IMR-90 (cell line): ENCODE measurements around the gene ATG101. TPM values are rescaled to one million over a fixed set of nuclear protein-coding genes. Genes with fewer than 3 reads are reported as not detected.

ENCODE experiments used
- ATAC-seq: fragments of 200-7000 bp; cut with Tn5 transposase; 2 replicates; pipeline ENCODE4 v1.9.1; 2020; ENCODE audit warnings: low read depth, mild to moderate bottlenecking, moderate library complexity
- BruUV-seq: library from RNA; stranded (reverse); fragments of 400-500 nt; replicated peaks from 2 replicates; lab custom pipeline; 2021; lab: Mats Ljungman, UMichigan
- CTCF ChIA-PET: fragments of 300-600 bp; formaldehyde crosslinking; extraction: SDS; loops from one replicate; lab custom pipeline; 2021; ENCODE audit warnings: antibody characterized with exemption; lab: Yijun Ruan, JAX
- POLR2A ChIA-PET: fragments of 300-600 bp; sonication (Branson Sonifier 250); formaldehyde crosslinking; loops from one replicate; lab custom pipeline; 2022; ENCODE audit warnings: antibody characterized with exemption; ENCODE audit not compliant: unreplicated experiment; lab: Charles Lee
- DNase-seq: peaks from one replicate; pipeline ENCODE4 v3.0.0; 2013
- H2AFZ ChIP-seq: replicated peaks from 2 replicates; pipeline ENCODE3; 2013; ENCODE audit warnings: low read length, mild to moderate bottlenecking; ENCODE audit not compliant: poor library complexity
- H2AK5ac ChIP-seq: 2 replicates; pipeline ENCODE4 v1.6.1; 2013; ENCODE audit warnings: low read depth, low read length, inconsistent platforms
- H2AK9ac ChIP-seq: replicated peaks from 2 replicates; pipeline ENCODE3; 2013; ENCODE audit warnings: mild to moderate bottlenecking, low read depth, low read length, moderate library complexity; ENCODE audit not compliant: poor library complexity
- H2BK120ac ChIP-seq: 2 replicates; pipeline ENCODE4 v1.6.1; 2013; ENCODE audit warnings: low read depth, low read length, inconsistent platforms
- H2BK15ac ChIP-seq: 3 replicates; pipeline ENCODE4 v1.6.1; 2013; ENCODE audit warnings: low read depth, low read length, inconsistent platforms
- H2BK20ac ChIP-seq: 2 replicates; pipeline ENCODE4 v1.6.1; 2013; ENCODE audit warnings: low read depth, mild to moderate bottlenecking, inconsistent platforms, low read length, moderate library complexity
- H2BK5ac ChIP-seq: 2 replicates; pipeline ENCODE4 v1.6.1; 2013; ENCODE audit warnings: mild to moderate bottlenecking, low read depth, low read length, inconsistent platforms; ENCODE audit not compliant: poor library complexity, severe bottlenecking
- H3K14ac ChIP-seq: replicated peaks from 2 replicates; pipeline ENCODE4 v1.6.1; 2013; ENCODE audit warnings: low read depth, low read length, inconsistent platforms
- H3K18ac ChIP-seq: 2 replicates; pipeline ENCODE4 v1.6.1; 2013; ENCODE audit warnings: low read depth, low read length, control low read depth
- H3K23ac ChIP-seq: 2 replicates; pipeline ENCODE4 v1.6.1; 2013; ENCODE audit warnings: low read depth, low read length, inconsistent platforms
- H3K27ac ChIP-seq: 2 replicates; pipeline ENCODE4 v1.5.1; 2013; ENCODE audit warnings: mild to moderate bottlenecking, control low read depth, low read length; ENCODE audit not compliant: insufficient read depth
- H3K27me3 ChIP-seq: 2 replicates; pipeline ENCODE4 v1.6.1; 2013; ENCODE audit warnings: low read length; ENCODE audit not compliant: control insufficient read depth, insufficient read depth
- H3K36me3 ChIP-seq: 2 replicates; pipeline ENCODE4 v1.6.1; 2013; ENCODE audit warnings: low read length, mixed read lengths; ENCODE audit not compliant: control insufficient read depth, insufficient read depth
- H3K4ac ChIP-seq: 2 replicates; pipeline ENCODE4 v1.6.1; 2013; ENCODE audit warnings: low read depth, low read length, inconsistent platforms
- H3K4me1 ChIP-seq: 2 replicates; pipeline ENCODE4 v1.6.1; 2013; ENCODE audit warnings: low read length, mixed read lengths; ENCODE audit not compliant: control insufficient read depth, insufficient read depth
- H3K4me2 ChIP-seq: 2 replicates; pipeline ENCODE4 v1.6.1; 2013; ENCODE audit warnings: low read depth, mild to moderate bottlenecking, control low read depth, low read length, moderate library complexity
- H3K4me3 ChIP-seq: 2 replicates; pipeline ENCODE4 v1.5.1; 2013; ENCODE audit warnings: low read depth, mild to moderate bottlenecking, control low read depth, low read length, moderate library complexity; ENCODE audit not compliant: insufficient read depth
- H3K56ac ChIP-seq: 2 replicates; pipeline ENCODE4 v1.6.1; 2013; ENCODE audit warnings: low read length, inconsistent platforms; ENCODE audit not compliant: insufficient read depth; ENCODE audit errors: extremely low read depth
- H3K79me1 ChIP-seq, 2 experiments: 2 replicates each; pipeline ENCODE4 v1.6.1; 2013; ENCODE audit warnings: low read length in 2 of 2, inconsistent platforms in 1 of 2, low read depth in 1 of 2
- H3K9ac ChIP-seq: 2 replicates; pipeline ENCODE4 v1.6.1; 2013; ENCODE audit warnings: low read depth, low read length, control low read depth
- H3K9me1 ChIP-seq: 2 replicates; pipeline ENCODE4 v1.6.1; 2013; ENCODE audit warnings: low read length, inconsistent platforms; ENCODE audit not compliant: insufficient read depth
- H3K9me3 ChIP-seq: 2 replicates; pipeline ENCODE4 v1.6.1; 2013; ENCODE audit warnings: low read length; ENCODE audit not compliant: control insufficient read depth, insufficient read depth
- H4K20me1 ChIP-seq: 2 replicates; pipeline ENCODE4 v1.6.1; 2013; ENCODE audit warnings: low read length, inconsistent platforms; ENCODE audit not compliant: insufficient read depth
- H4K5ac ChIP-seq: 2 replicates; pipeline ENCODE4 v1.6.1; 2013; ENCODE audit warnings: mild to moderate bottlenecking, low read depth, low read length, control low read depth
- H4K8ac ChIP-seq, 2 experiments: 2 replicates each; pipeline ENCODE4 v1.6.1; 2013; ENCODE audit warnings: low read depth in 2 of 2, low read length in 2 of 2, control low read depth in 1 of 2, inconsistent platforms in 1 of 2
- H4K91ac ChIP-seq: 2 replicates; pipeline ENCODE4 v1.6.1; 2013; ENCODE audit warnings: low read depth, low read length, inconsistent platforms; ENCODE audit not compliant: insufficient read depth
- CEBPB ChIP-seq: IDR thresholded peaks from 2 replicates; pipeline ENCODE4 v1.6.1; 2012; ENCODE audit warnings: low read depth, low read length, improper control_type of control experiment
- CHD1 ChIP-seq: IDR thresholded peaks from 2 replicates; pipeline ENCODE4 v1.6.1; 2012; ENCODE audit warnings: low read depth, low read length, improper control_type of control experiment
- FOS ChIP-seq: fragments of 150-350 bp; IDR thresholded peaks from 2 replicates; pipeline ENCODE4 v1.6.1; 2016; ENCODE audit warnings: low read depth, low read length
- POLR2A ChIP-seq: IDR thresholded peaks from 2 replicates; pipeline ENCODE4 v1.6.1; 2012; ENCODE audit warnings: mild to moderate bottlenecking, low read depth, low read length
- USF2 ChIP-seq: fragments of 150-350 bp; IDR thresholded peaks from 2 replicates; pipeline ENCODE4 v1.6.1; 2017; ENCODE audit warnings: mild to moderate bottlenecking, antibody characterized with exemption, low read length, low read depth
- WGBS, 2 experiments: methylation state at CpG; one replicate each; pipeline versions ENCODE4 v1.1.5 to v1.1.7; 2013; ENCODE audit warnings: missing lambda C conversion rate in 2 of 2; ENCODE audit not compliant: insufficient read length in 1 of 2; ENCODE audit errors: extremely low coverage in 2 of 2; 5-methylcytosine and 5-hydroxymethylcytosine counted together
- dilution Hi-C: fragments of 300-500 bp; cut with HindIII; formaldehyde crosslinking; loops from one replicate; pipeline ENCODE4 v1.14.3; 2018; ENCODE audit warnings: low sequenced_read_pairs; ENCODE audit not compliant: unreplicated experiment
- in situ Hi-C: fragments of 300-500 bp; cut with MboI; formaldehyde crosslinking; loops from 3 replicates; pipeline ENCODE4 v1.14.3; 2019; ENCODE audit warnings: low sequenced_read_pairs, inconsistent platforms, mixed read lengths
- intact Hi-C: fragments of 100-400 bp; cut with micrococcal nuclease; formaldehyde crosslinking; loops from 2 replicates; pipeline ENCODE4 v1.10.0; 2022
- polyA plus RNA-seq, 3 experiments: library from polyadenylated mRNA; depleted of rRNA; stranded (reverse); fragments of >200 nt; gene quantifications; 2 replicates each; pipeline ENCODE4 v1.2.3, GENCODE V29; 2012; ENCODE audit warnings: low replicate concordance in 1 of 3
- total RNA-seq: library from RNA; depleted of rRNA; stranded (reverse); fragments of >200 nt; gene quantifications from 2 replicates; pipeline ENCODE4 v1.2.3, GENCODE V29; 2012

The ATG101 gene
- total and polyA plus RNA-seq, 2 of the 4 experiments (the other 2 are of a cell fraction) = 93.9 to 167 TPM

GRCh38 chr12:52052468-52053186 lies 17.2 kb upstream of the ATG101 start:
- Histone ChIP-seq H3K4me1 (peaks cover 18% of the 10 kb centered on the region), H3K4me2 (peak overlapping the region; percentile 82), H2AK5ac (peak overlapping the region; percentile 67), H3K18ac (no peak overlapping the region), H2BK5ac (peak overlapping the region; percentile 1), H4K20me1 (peaks cover 45% of the 10 kb centered on the region), H3K27me3 (no peaks in the 10 kb centered on the region), H3K4ac (no peak overlapping the region; the same call in none of the 2 replicates), H2BK20ac (no peak overlapping the region), H3K9me3 (no peaks in the 10 kb centered on the region), H3K27ac (peak overlapping the region; percentile 69), H3K79me1 (peaks cover 0 to 67% of the 10 kb centered on the region in 2 experiments; a peak in 2 of 4 replicates), H4K5ac (no peak overlapping the region), H3K4me3 (peak overlapping the region; percentile 97), H3K36me3 (peaks cover 31% of the 10 kb centered on the region), H2AFZ (no peak overlapping the region), H2BK120ac (no peak overlapping the region), H2BK15ac (no peak overlapping the region), H4K8ac (no peak overlapping the region), H3K23ac (peak overlapping the region; percentile 50; the same call in 1 of the 2 replicates), H4K91ac (no peak overlapping the region; the same call in 1 of the 2 replicates), H2AK9ac (peak overlapping the region; percentile 18), H3K9me1 (peaks cover 14% of the 10 kb centered on the region; the same call in 1 of the 2 replicates), H3K14ac (peak overlapping the region; percentile 58; the same call in 1 of the 2 replicates), H3K9ac (peak overlapping the region; percentile 89), H3K56ac (no peak overlapping the region)
- ATAC-seq = no peak
- in situ Hi-C loops = no loop called here
- no CpG with 5 or more reads among the region's 7 CpGs for WGBS, 2 experiments
- dilution Hi-C loops = no loop called here
- intact Hi-C loops = no loop called here
- TF ChIP-seq CEBPB (no peak), FOS (0 out of 2 replicates have a peak, but pooled peaks have one; percentile 2), POLR2A (peak; percentile 88), CHD1 (peak; percentile 97), USF2 (peak; percentile 44)
- ChIA-PET CTCF (no interaction called here), POLR2A (no interaction called here)
- peak; percentile 47 for DNase-seq
- no TSS peak for BruUV-seq
